Mesendoderm (in vitro differentiated cells): ENCODE results near the gene CTNNA2.

Source experiments
- DNase-seq: peaks from one replicate; pipeline ENCODE4 v3.0.0; 2013
- H2AK5ac ChIP-seq: 2 replicates; pipeline ENCODE4 v1.6.1; 2013; ENCODE audit warnings: low read length, inconsistent platforms
- H2BK120ac ChIP-seq: 2 replicates; pipeline ENCODE4 v1.6.1; 2013; ENCODE audit warnings: low read depth, mild to moderate bottlenecking, low read length, moderate library complexity, mixed read lengths
- H2BK15ac ChIP-seq: replicated peaks from 2 replicates; pipeline ENCODE4 v1.6.1; 2013; ENCODE audit warnings: low read depth, mild to moderate bottlenecking, moderate library complexity
- H2BK5ac ChIP-seq: 2 replicates; pipeline ENCODE4 v1.6.1; 2013; ENCODE audit warnings: low read length, inconsistent platforms
- H3K18ac ChIP-seq: 2 replicates; pipeline ENCODE4 v1.6.1; 2013; ENCODE audit warnings: mild to moderate bottlenecking, low read length, mixed read lengths
- H3K23ac ChIP-seq: one replicate; pipeline ENCODE4 v1.6.1; 2013; ENCODE audit warnings: low read length
- H3K27ac ChIP-seq: 2 replicates; pipeline ENCODE4 v1.5.1; 2013; ENCODE audit warnings: low read depth, mild to moderate bottlenecking, inconsistent platforms, low read length, moderate library complexity
- H3K27me3 ChIP-seq: 2 replicates; pipeline ENCODE4 v1.6.1; 2013; ENCODE audit warnings: low read length, control low read depth, mild to moderate bottlenecking, inconsistent platforms; ENCODE audit not compliant: insufficient read depth, poor library complexity
- H3K36me3 ChIP-seq: 2 replicates; pipeline ENCODE4 v1.6.1; 2013; ENCODE audit warnings: low read length, inconsistent platforms; ENCODE audit not compliant: control insufficient read depth, insufficient read depth
- H3K4ac ChIP-seq: one replicate; pipeline ENCODE4 v1.6.1; 2013; ENCODE audit warnings: low read depth, mild to moderate bottlenecking, low read length, moderate library complexity
- H3K4me1 ChIP-seq: 2 replicates; pipeline ENCODE4 v1.6.1; 2013; ENCODE audit warnings: low read depth, low read length, inconsistent platforms; ENCODE audit not compliant: control insufficient read depth
- H3K4me2 ChIP-seq: 2 replicates; pipeline ENCODE4 v1.6.1; 2013; ENCODE audit warnings: low read length
- H3K4me3 ChIP-seq: 2 replicates; pipeline ENCODE4 v1.5.1; 2013; ENCODE audit warnings: mild to moderate bottlenecking, low read length
- H3K56ac ChIP-seq: one replicate; pipeline ENCODE4 v1.6.1; 2013; ENCODE audit warnings: low read length
- H3K79me1 ChIP-seq: 2 replicates; pipeline ENCODE4 v1.6.1; 2013; ENCODE audit warnings: low read length, inconsistent platforms
- H3K79me2 ChIP-seq: 2 replicates; pipeline ENCODE4 v1.6.1; 2013; ENCODE audit warnings: mild to moderate bottlenecking, low read length; ENCODE audit not compliant: control insufficient read depth, insufficient read depth
- H3K9ac ChIP-seq: 2 replicates; pipeline ENCODE4 v1.6.1; 2013; ENCODE audit warnings: low read length, inconsistent platforms
- H4K5ac ChIP-seq: one replicate; pipeline ENCODE4 v1.6.1; 2013; ENCODE audit warnings: low read length
- H4K8ac ChIP-seq: one replicate; pipeline ENCODE4 v1.6.1; 2013; ENCODE audit warnings: low read depth, mild to moderate bottlenecking, control low read depth, low read length, moderate library complexity
- WGBS: extraction: QIAGEN DNeasy Blood & Tissue Kit; methylation state at CpG from one replicate; pipeline ENCODE4 v1.1.7; 2013; ENCODE audit warnings: low lambda C conversion rate, missing lambda C conversion rate; ENCODE audit not compliant: insufficient coverage; ENCODE audit errors: extremely low coverage; 5-methylcytosine and 5-hydroxymethylcytosine counted together

Gene CTNNA2

GRCh38 chr2:79530443-79530842 lies 17.6 kb downstream of the CTNNA2 start:
- no peak overlapping the region for H4K5ac ChIP-seq
- no peak overlapping the region for H2AK5ac ChIP-seq
- H4K8ac ChIP-seq, result no peak overlapping the region
- H3K79me1 ChIP-seq, result no peaks in the 10 kb centered on the region
- H3K4ac ChIP-seq, result no peak overlapping the region
- no peak overlapping the region for H3K9ac ChIP-seq
- no peaks in the 10 kb centered on the region for H3K4me1 ChIP-seq
- H3K4me3 ChIP-seq, result no peak overlapping the region
- H3K56ac ChIP-seq, result no peak overlapping the region
- H2BK5ac ChIP-seq, result no peak overlapping the region
- H3K4me2 ChIP-seq, result no peak overlapping the region
- H3K23ac ChIP-seq, result no peak overlapping the region
- WGBS, result no CpG with 5 or more reads among the region's 1 CpG
- no peak overlapping the region for H3K27ac ChIP-seq
- no peaks in the 10 kb centered on the region for H3K36me3 ChIP-seq
- no peak overlapping the region for H2BK15ac ChIP-seq
- no peaks in the 10 kb centered on the region for H3K27me3 ChIP-seq
- no peaks in the 10 kb centered on the region for H3K79me2 ChIP-seq
- DNase-seq, result peak; percentile 75
- no peak overlapping the region for H2BK120ac ChIP-seq
- no peak overlapping the region for H3K18ac ChIP-seq

- Histone ChIP-seq H2BK15ac (no peak overlapping the region), H3K79me1 (no peaks in the 10 kb centered on the region), H3K4me2 (no peak overlapping the region), H3K27ac (no peak overlapping the region), H3K4ac (no peak overlapping the region), H4K5ac (no peak overlapping the region), H3K4me3 (no peak overlapping the region), H3K27me3 (no peaks in the 10 kb centered on the region), H3K9ac (no peak overlapping the region), H3K56ac (no peak overlapping the region), H3K23ac (no peak overlapping the region), H3K18ac (no peak overlapping the region), H2BK5ac (no peak overlapping the region), H3K4me1 (no peaks in the 10 kb centered on the region), H4K8ac (no peak overlapping the region), H2BK120ac (no peak overlapping the region), H2AK5ac (no peak overlapping the region), H3K79me2 (no peaks in the 10 kb centered on the region), H3K36me3 (no peaks in the 10 kb centered on the region)
- WGBS, result no CpG with 5 or more reads among the region's 2 CpGs
- no peak for DNase-seq
Measured at GRCh38 chr2:79547568-79547967, 34.7 kb downstream of the CTNNA2 start.

- H3K4me2 ChIP-seq, result no peak overlapping the region
- H3K18ac ChIP-seq, result no peak overlapping the region
- no peaks in the 10 kb centered on the region for H3K79me1 ChIP-seq
- H3K36me3 ChIP-seq, result no peaks in the 10 kb centered on the region
- no peak overlapping the region for H3K4ac ChIP-seq
- no peak overlapping the region for H2BK120ac ChIP-seq
- H2BK5ac ChIP-seq, result no peak overlapping the region
- no peaks in the 10 kb centered on the region for H3K27me3 ChIP-seq
- H4K8ac ChIP-seq, result no peak overlapping the region
- no CpG with 5 or more reads among the region's 1 CpG for WGBS
- no peaks in the 10 kb centered on the region for H3K4me1 ChIP-seq
- no peak overlapping the region for H2BK15ac ChIP-seq
- no peak overlapping the region for H3K56ac ChIP-seq
- H3K23ac ChIP-seq, result no peak overlapping the region
- no peak overlapping the region for H4K5ac ChIP-seq
- H2AK5ac ChIP-seq, result no peak overlapping the region
- no peak overlapping the region for H3K4me3 ChIP-seq
- H3K79me2 ChIP-seq, result no peaks in the 10 kb centered on the region
- peak; percentile 8 for DNase-seq
- H3K27ac ChIP-seq, result no peak overlapping the region
- no peak overlapping the region for H3K9ac ChIP-seq
Measured at GRCh38 chr2:79552653-79553052, 39.8 kb downstream of the CTNNA2 start.

- Histone ChIP-seq H3K79me1 (no peaks in the 10 kb centered on the region), H4K5ac (no peak overlapping the region), H3K23ac (no peak overlapping the region), H3K4me2 (no peak overlapping the region), H3K79me2 (no peaks in the 10 kb centered on the region), H3K9ac (no peak overlapping the region), H2BK5ac (no peak overlapping the region), H3K18ac (no peak overlapping the region), H2BK15ac (no peak overlapping the region), H3K36me3 (no peaks in the 10 kb centered on the region), H3K56ac (no peak overlapping the region), H3K4ac (no peak overlapping the region), H3K27me3 (no peaks in the 10 kb centered on the region), H3K4me3 (no peak overlapping the region), H3K4me1 (no peaks in the 10 kb centered on the region), H3K27ac (no peak overlapping the region), H2AK5ac (no peak overlapping the region), H4K8ac (no peak overlapping the region), H2BK120ac (no peak overlapping the region)
- peak; percentile 46 for DNase-seq
Measured at GRCh38 chr2:79554899-79555298, 42.0 kb downstream of the CTNNA2 start.

- WGBS, result no CpG with 5 or more reads among the region's 6 CpGs
- H2AK5ac ChIP-seq, result no peak overlapping the region
- no peaks in the 10 kb centered on the region for H3K4me1 ChIP-seq
- H4K5ac ChIP-seq, result no peak overlapping the region
- H3K79me2 ChIP-seq, result no peaks in the 10 kb centered on the region
- no peak overlapping the region for H4K8ac ChIP-seq
- H3K18ac ChIP-seq, result no peak overlapping the region
- no peak overlapping the region for H2BK15ac ChIP-seq
- no peak overlapping the region for H3K56ac ChIP-seq
- no peak overlapping the region for H3K4me2 ChIP-seq
- H3K4me3 ChIP-seq, result no peak overlapping the region
- H3K27me3 ChIP-seq, result no peaks in the 10 kb centered on the region
- H2BK120ac ChIP-seq, result no peak overlapping the region
- H3K36me3 ChIP-seq, result no peaks in the 10 kb centered on the region
- H3K23ac ChIP-seq, result no peak overlapping the region
- no peaks in the 10 kb centered on the region for H3K79me1 ChIP-seq
- no peak overlapping the region for H3K9ac ChIP-seq
- H2BK5ac ChIP-seq, result no peak overlapping the region
- H3K4ac ChIP-seq, result no peak overlapping the region
- H3K27ac ChIP-seq, result no peak overlapping the region
- no peak for DNase-seq
Measured at GRCh38 chr2:79564065-79564464, 51.2 kb downstream of the CTNNA2 start.

GRCh38 chr2:79569048-79569447 lies 56.2 kb downstream of the CTNNA2 start:
- Histone ChIP-seq H2BK120ac (no peak overlapping the region), H3K4me1 (no peaks in the 10 kb centered on the region), H3K79me1 (no peaks in the 10 kb centered on the region), H2BK5ac (no peak overlapping the region), H3K56ac (no peak overlapping the region), H3K36me3 (no peaks in the 10 kb centered on the region), H4K5ac (no peak overlapping the region), H2AK5ac (no peak overlapping the region), H3K27me3 (no peaks in the 10 kb centered on the region), H3K4me2 (no peak overlapping the region), H3K79me2 (no peaks in the 10 kb centered on the region), H3K9ac (no peak overlapping the region), H2BK15ac (no peak overlapping the region), H3K23ac (no peak overlapping the region), H4K8ac (no peak overlapping the region), H3K4ac (no peak overlapping the region), H3K18ac (no peak overlapping the region), H3K4me3 (no peak overlapping the region), H3K27ac (no peak overlapping the region)
- WGBS, result no CpG with 5 or more reads among the region's 5 CpGs
- DNase-seq, result no peak
